Keratinocyte (primary cell): Measurements from ENCODE around the gene MAP3K2.

Experiments used
- EZH2 ChIP-seq: IDR thresholded peaks from one replicate; pipeline ENCODE4 v1.6.1; 2012; ENCODE audit warnings: inconsistent platforms, mild to moderate bottlenecking, low read length, moderate library complexity
- TF ChIP-seq, protein P1 (sequence below), 3 experiments: IDR thresholded peaks in 1 of 3; conservative IDR thresholded peaks in 1 of 3; optimal IDR thresholded peaks in 1 of 3; 2 replicates in 2 of 3; 3 replicates in 1 of 3; pipeline versions ENCODE3 to v1.5.1; 2011; ENCODE audit warnings: low read length in 3 of 3, mild to moderate bottlenecking in 3 of 3, moderate library complexity in 2 of 3, control low read depth in 1 of 3, inconsistent platforms in 1 of 3; ENCODE audit not compliant: insufficient read depth in 2 of 3; ENCODE audit errors: extremely low read depth in 1 of 3

GRCh38 chr2:127288274-127288673, 99.5 kb downstream of the MAP3K2 start:
- TF ChIP-seq, protein P1, sequence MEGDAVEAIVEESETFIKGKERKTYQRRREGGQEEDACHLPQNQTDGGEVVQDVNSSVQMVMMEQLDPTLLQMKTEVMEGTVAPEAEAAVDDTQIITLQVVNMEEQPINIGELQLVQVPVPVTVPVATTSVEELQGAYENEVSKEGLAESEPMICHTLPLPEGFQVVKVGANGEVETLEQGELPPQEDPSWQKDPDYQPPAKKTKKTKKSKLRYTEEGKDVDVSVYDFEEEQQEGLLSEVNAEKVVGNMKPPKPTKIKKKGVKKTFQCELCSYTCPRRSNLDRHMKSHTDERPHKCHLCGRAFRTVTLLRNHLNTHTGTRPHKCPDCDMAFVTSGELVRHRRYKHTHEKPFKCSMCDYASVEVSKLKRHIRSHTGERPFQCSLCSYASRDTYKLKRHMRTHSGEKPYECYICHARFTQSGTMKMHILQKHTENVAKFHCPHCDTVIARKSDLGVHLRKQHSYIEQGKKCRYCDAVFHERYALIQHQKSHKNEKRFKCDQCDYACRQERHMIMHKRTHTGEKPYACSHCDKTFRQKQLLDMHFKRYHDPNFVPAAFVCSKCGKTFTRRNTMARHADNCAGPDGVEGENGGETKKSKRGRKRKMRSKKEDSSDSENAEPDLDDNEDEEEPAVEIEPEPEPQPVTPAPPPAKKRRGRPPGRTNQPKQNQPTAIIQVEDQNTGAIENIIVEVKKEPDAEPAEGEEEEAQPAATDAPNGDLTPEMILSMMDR (optimal IDR thresholded peaks at IDR 0.05 in 1 of 3, IDR thresholded peaks at IDR 0.05 in 1 of 3, conservative IDR thresholded peaks at IDR 0.05 in 1 of 3; ENCODE audit: extremely low read depth in 1 of 3, insufficient read depth in 2 of 3, low read length in 3 of 3): no peak
- TF ChIP-seq EZH2: no peak
